ENCODE data around the gene GNA12.

DNA sequence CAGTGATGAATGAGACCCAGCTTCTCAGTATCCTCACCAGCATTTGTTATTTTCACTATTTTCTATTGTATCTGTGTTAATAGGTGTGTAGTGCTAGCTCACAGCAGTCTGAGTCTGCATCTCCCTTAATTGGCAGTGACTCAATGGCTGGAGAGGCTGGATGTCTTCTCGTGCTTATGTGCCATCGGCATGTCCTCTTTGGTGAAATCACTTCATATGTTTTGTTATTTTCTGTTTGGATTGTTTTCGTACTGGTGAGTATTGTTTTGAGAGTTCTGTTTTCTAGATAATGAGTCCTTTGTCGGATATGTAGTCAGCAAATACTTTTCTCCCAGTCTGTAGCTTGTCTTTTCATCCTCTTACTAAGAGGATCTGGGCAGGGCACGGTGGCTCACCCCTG lies 90.0 kb downstream of the GNA12 start:
- no peak for TF ChIP-seq CTCF (IDR thresholded peaks at IDR 0.05; ENCODE audit: low read length)
- TF ChIP-seq EZH2 (optimal IDR thresholded peaks at IDR 0.05; ENCODE audit: low read depth, low read length): no peak

All from MM.1S (cell line).